Measurements from ENCODE around the gene MARCKS. TPM values are rescaled to one million over a fixed set of nuclear protein-coding genes. Genes with fewer than 3 reads are reported as not detected.

The MARCKS gene
- total RNA-seq, 8 experiments from 2014 or later = 20.8 to 281 (median 152) TPM

DNA sequence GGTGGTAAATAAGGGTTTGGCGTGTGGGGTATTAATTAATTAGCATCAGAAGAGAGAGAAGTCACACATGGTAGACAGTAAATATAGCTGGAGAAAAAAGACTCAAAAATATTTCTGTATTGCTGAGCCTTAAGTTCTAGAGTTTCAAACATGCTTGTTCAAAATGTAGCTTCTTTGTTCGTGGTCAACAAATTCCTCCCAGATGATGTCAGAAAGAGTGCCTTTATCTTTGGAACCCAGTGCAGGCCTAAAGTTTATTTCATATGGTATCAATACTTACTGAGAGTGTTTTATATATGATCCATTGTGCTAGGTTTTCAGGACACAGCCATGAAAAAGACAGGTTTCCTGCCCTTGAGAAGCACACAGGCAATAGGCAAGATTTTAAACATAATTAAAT, 18.3 kb downstream of the MARCKS start:
- in situ Hi-C loops (cut with MboI; ENCODE audit: low pct_unique_long_range_greater_than_20kb in 2 of 9, low sequenced_read_pairs in 9 of 9, unreplicated experiment in 9 of 9) = loop anchor here in 4 of 9 experiments (25.0 kb wide), 2 partner anchors 1088 to 1538 kb away; partner anchors contain the start of gene RFPL4B (in 1 of the 4)
- H3K4me1 ChIP-seq (replicated peaks in 1 of 2) = peaks cover 0 to 4% of the 10 kb centered on the region in 2 donors
- ATAC-seq (replicated peaks in 6 of 8) = no peak
- 31 to 100% (median 75%) methylated on average over 1 to 2 of the region's 2 CpGs; no CpG with 5 or more reads in 2 of the 10 experiments for WGBS, 10 experiments
- no peak overlapping the region for H3K27ac ChIP-seq
- no peak overlapping the region for H3K4me3 ChIP-seq

DNA sequence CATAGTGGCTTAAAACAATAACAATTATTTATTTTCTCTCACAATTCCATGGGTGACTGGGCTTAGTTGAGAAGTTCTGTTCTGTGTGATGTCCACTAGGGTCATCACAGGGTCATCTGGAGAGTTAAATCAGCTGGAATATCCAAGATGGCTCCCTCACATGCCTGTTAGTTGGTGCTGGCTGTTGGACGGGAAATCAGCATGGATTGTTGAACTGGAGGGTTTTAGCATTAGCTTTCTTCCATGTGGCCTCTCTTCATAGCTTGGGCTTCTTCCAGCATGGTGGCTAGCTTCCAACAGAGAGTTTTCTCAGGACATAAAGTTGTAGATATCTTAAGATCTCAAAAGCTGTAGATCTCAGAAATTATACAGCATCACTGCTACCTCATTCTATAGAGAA, 19.6 kb downstream of the MARCKS start:
- Histone ChIP-seq H3K4me1 (replicated peaks in 1 of 2) (peaks cover 0 to 4% of the 10 kb centered on the region in 2 donors), H3K4me3 (no peak overlapping the region), H3K27ac (no peak overlapping the region)
- in situ Hi-C loops (cut with MboI; ENCODE audit: low pct_unique_long_range_greater_than_20kb in 2 of 9, low sequenced_read_pairs in 9 of 9, unreplicated experiment in 9 of 9) = loop anchor here in 4 of 9 experiments (25.0 kb wide), 2 partner anchors 1089 to 1539 kb away; partner anchors contain the start of gene RFPL4B (in 1 of the 4)
- 60 to 89% (median 83%) methylated on average over 1 of the region's 1 CpG; no CpG with 5 or more reads in 5 of the 10 experiments for WGBS, 10 experiments
- peak in 2 of 8 experiments; percentile 24 to 51 for ATAC-seq (replicated peaks in 6 of 8)

DNA sequence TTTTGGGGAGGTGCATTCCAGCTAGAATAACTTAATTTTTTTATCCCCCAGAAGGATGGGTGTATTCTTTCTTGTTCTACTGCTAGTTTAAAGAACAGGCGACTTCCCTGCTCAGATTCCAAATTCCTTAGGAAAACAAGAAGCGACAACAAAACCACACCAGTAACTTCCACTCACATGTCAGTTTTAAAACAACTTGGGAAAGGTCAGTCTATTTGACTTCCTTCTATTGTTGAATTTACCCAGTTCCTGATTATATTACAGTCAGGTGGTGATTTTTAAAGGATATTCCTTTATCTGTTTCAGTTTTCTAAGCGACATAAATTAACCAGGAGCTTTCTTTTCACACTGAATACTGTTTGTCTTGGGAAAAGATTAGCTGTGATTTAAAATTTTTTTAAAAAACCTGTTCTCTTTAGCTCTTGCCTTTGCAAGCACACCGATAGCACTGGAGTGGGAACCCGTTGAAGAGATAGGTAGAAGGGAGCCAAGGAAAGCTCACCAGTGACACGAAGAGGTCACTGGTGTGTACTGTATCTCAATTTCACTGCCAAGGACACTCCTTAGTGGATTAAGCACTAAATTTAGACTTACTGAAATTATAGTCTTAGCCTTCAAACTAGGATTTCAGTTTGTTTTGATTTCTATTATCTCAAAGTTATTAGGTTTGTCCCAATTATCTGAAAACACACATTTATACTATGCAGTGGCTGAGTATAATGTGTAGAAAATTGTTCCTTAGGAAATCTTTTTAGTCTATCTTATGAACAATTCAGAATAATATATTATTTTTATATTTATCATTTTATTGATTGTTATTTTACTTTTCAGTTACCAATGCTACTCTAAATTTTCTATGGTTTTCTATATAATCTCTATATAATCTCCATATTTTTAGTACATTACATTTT, 22.3 kb downstream of the MARCKS start:
- no peak overlapping the region for H3K27ac ChIP-seq
- WGBS, 10 experiments = 0 to 42% (median 31%) methylated on average over 2 to 6 of the region's 6 CpGs
- peak; percentile 80 to 100 (median 99) for ATAC-seq (replicated peaks in 6 of 8)
- in situ Hi-C loops (cut with MboI; ENCODE audit: low pct_unique_long_range_greater_than_20kb in 2 of 9, low sequenced_read_pairs in 9 of 9, unreplicated experiment in 9 of 9) = loop anchor here in 5 of 9 experiments (10.0 to 25.0 kb wide), 3 partner anchors 1092 to 1705 kb away; partner anchors contain the start of gene RFPL4B (in 1 of the 5)
- H3K4me1 ChIP-seq (replicated peaks in 1 of 2) = peaks cover 0 to 4% of the 10 kb centered on the region in 2 donors
- no peak overlapping the region for H3K4me3 ChIP-seq

GRCh38 chr6:113881478-113881980, 24.4 kb downstream of the MARCKS start:
- WGBS, 10 experiments = 42 to 100% (median 60%) methylated on average over 1 to 2 of the region's 2 CpGs; no CpG with 5 or more reads in 1 of the 10 experiments
- peak in 1 of 8 experiments; percentile 25 for ATAC-seq (replicated peaks in 6 of 8)
- Histone ChIP-seq H3K4me1 (replicated peaks in 1 of 2) (peaks cover 0 to 4% of the 10 kb centered on the region in 2 donors), H3K27ac (no peak overlapping the region), H3K4me3 (no peak overlapping the region)
- in situ Hi-C loops (cut with MboI; ENCODE audit: low pct_unique_long_range_greater_than_20kb in 2 of 9, low sequenced_read_pairs in 9 of 9, unreplicated experiment in 9 of 9) = loop anchor here in 5 of 9 experiments (10.0 to 25.0 kb wide), 3 partner anchors 1094 to 1707 kb away; partner anchors contain the start of gene RFPL4B (in 1 of the 5)

GRCh38 chr6:113882336-113883022, 25.3 kb downstream of the MARCKS start:
- Histone ChIP-seq H3K4me3 (no peak overlapping the region), H3K4me1 (replicated peaks in 1 of 2) (peaks cover 0 to 4% of the 10 kb centered on the region in 2 donors), H3K27ac (no peak overlapping the region)
- ATAC-seq (replicated peaks in 6 of 8) = peak in 3 of 8 experiments; percentile 63 to 89 (median 79)
- in situ Hi-C loops (cut with MboI; ENCODE audit: low pct_unique_long_range_greater_than_20kb in 2 of 9, low sequenced_read_pairs in 9 of 9, unreplicated experiment in 9 of 9) = loop anchor here in 5 of 9 experiments (10.0 to 25.0 kb wide), 3 partner anchors 1095 to 1708 kb away; partner anchors contain the start of gene RFPL4B (in 1 of the 5)
- WGBS, 10 experiments = 50 to 100% (median 100%) methylated on average over 1 to 2 of the region's 2 CpGs; no CpG with 5 or more reads in 3 of the 10 experiments

DNA sequence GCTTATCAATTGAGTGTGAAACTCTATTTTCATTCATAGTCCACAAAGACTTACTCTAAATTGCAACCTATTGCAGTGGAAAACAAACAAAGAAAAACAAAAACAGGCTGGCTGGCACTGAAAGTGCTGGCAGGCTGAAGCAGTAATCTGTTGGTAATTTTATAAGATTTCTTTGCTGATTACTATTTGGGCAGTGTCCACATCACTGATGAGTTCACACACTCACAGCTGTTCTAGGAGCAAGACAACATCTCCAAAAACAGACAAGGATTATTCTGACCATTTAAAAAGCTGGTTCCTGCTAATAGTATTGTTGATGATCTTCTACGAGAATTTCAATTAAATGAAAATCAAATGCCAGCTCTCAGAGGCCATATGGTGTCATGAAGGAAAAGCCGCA, 26.9 kb downstream of the MARCKS start:
- in situ Hi-C loops (cut with MboI; ENCODE audit: low pct_unique_long_range_greater_than_20kb in 2 of 9, low sequenced_read_pairs in 9 of 9, unreplicated experiment in 9 of 9) = loop anchor here in 5 of 9 experiments (10.0 to 25.0 kb wide), 3 partner anchors 1097 to 1709 kb away; partner anchors contain the start of gene RFPL4B (in 1 of the 5)
- WGBS, 10 experiments = 0 to 100% (median 94%) methylated on average over 1 to 2 of the region's 2 CpGs; no CpG with 5 or more reads in 1 of the 10 experiments
- Histone ChIP-seq H3K27ac (no peak overlapping the region), H3K4me3 (no peak overlapping the region), H3K4me1 (replicated peaks in 1 of 2) (peaks cover 0 to 4% of the 10 kb centered on the region in 2 donors)
- no peak for ATAC-seq (replicated peaks in 6 of 8)

DNA sequence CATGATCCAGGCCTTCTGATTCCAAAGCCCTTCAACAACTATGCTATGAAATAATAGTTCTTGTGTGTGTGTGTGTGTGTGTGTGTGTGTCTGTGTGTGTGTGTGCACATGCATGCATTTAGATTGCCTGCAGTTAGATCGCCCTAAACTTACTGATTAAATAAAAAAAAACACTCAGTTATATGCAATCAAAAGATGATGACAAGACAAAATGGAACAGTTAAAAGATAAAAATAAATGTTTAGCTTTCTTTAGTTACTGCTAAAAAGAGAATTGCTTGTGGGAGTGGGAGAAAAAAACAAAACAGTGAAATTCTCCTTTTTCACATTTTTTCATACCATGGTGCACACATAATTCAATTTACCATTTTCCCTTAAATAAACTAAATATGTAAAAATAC, 29.4 kb downstream of the MARCKS start:
- Histone ChIP-seq H3K4me3 (no peak overlapping the region), H3K4me1 (replicated peaks in 1 of 2) (no peaks in the 10 kb centered on the region), H3K27ac (no peak overlapping the region)
- in situ Hi-C loops (cut with MboI; ENCODE audit: low pct_unique_long_range_greater_than_20kb in 2 of 9, low sequenced_read_pairs in 9 of 9, unreplicated experiment in 9 of 9) = loop anchor here in 5 of 9 experiments (10.0 to 25.0 kb wide), 3 partner anchors 1099 to 1712 kb away; partner anchors contain the start of gene RFPL4B (in 1 of the 5)
- ATAC-seq (replicated peaks in 6 of 8) = no peak
- 67 to 100% (median 100%) methylated on average over 1 of the region's 1 CpG; no CpG with 5 or more reads in 3 of the 10 experiments for WGBS, 10 experiments

DNA sequence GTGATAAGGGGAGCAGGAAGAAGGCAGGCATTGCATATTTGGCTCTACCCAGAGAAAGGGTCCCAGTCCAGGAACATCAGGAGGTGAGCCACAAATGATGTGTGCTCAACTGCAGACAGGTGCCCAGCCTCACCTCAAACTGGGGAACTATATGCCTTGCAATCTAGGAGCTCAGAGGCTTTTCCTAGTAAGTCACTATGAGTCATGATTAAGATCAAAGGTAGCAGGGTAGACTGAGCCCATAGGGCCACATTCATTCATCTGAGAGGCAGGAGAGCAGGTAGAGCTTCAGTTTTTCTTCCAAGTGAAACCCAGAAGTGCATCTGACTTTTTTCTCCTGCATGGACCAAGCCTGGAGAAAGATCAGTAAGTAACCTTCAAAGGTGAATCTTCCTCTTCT, 31.3 kb downstream of the MARCKS start:
- Histone ChIP-seq H3K4me3 (no peak overlapping the region), H3K4me1 (replicated peaks in 1 of 2) (no peaks in the 10 kb centered on the region), H3K27ac (no peak overlapping the region)
- ATAC-seq (replicated peaks in 6 of 8) = no peak
- in situ Hi-C loops (cut with MboI; ENCODE audit: low pct_unique_long_range_greater_than_20kb in 2 of 9, low sequenced_read_pairs in 9 of 9, unreplicated experiment in 9 of 9) = loop anchor here in 5 of 9 experiments (10.0 to 25.0 kb wide), 3 partner anchors 1101 to 1714 kb away; partner anchors contain the start of gene RFPL4B (in 1 of the 5)

GRCh38 chr6:113888956-113889630, 31.9 kb downstream of the MARCKS start:
- in situ Hi-C loops (cut with MboI; ENCODE audit: low pct_unique_long_range_greater_than_20kb in 2 of 9, low sequenced_read_pairs in 9 of 9, unreplicated experiment in 9 of 9) = loop anchor here in 5 of 9 experiments (10.0 to 25.0 kb wide), 3 partner anchors 1102 to 1714 kb away; partner anchors contain the start of gene RFPL4B (in 1 of the 5)
- 25 to 100% (median 80%) methylated on average over 1 to 3 of the region's 3 CpGs; no CpG with 5 or more reads in 3 of the 10 experiments for WGBS, 10 experiments
- no peaks in the 10 kb centered on the region for H3K4me1 ChIP-seq (replicated peaks in 1 of 2)
- H3K27ac ChIP-seq = no peak overlapping the region
- no peak for ATAC-seq (replicated peaks in 6 of 8)
- no peak overlapping the region for H3K4me3 ChIP-seq

DNA sequence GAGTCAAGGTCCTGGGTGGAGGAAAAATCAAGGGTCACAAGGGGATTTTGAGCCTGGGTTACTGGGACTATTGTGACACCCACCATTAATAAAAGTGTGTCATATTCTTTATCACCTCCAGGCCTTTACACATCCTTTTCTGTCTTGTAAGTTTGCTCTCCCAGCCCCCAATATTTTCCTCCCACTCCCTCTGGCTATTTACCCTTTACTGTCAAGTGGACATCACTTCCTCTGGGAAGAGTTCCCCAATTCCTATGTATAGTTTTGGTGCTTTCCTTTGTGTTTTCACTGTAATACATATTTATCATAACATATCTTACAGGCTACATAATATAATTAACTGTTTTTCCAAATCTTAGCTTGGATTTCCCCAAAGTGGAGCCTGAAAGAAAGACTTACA, 36.3 kb downstream of the MARCKS start:
- in situ Hi-C loops (cut with MboI; ENCODE audit: low pct_unique_long_range_greater_than_20kb in 2 of 9, low sequenced_read_pairs in 9 of 9, unreplicated experiment in 9 of 9) = loop anchor here in 4 of 9 experiments (25.0 kb wide), 2 partner anchors 1106 to 1556 kb away; partner anchors contain the start of gene RFPL4B (in 1 of the 4)
- H3K4me1 ChIP-seq (replicated peaks in 1 of 2) = no peaks in the 10 kb centered on the region
- no peak for ATAC-seq (replicated peaks in 6 of 8)
- no peak overlapping the region for H3K27ac ChIP-seq
- no peak overlapping the region for H3K4me3 ChIP-seq

- ATAC-seq (replicated peaks in 6 of 8) = no peak
- H3K4me1 ChIP-seq (replicated peaks in 1 of 2) = no peaks in the 10 kb centered on the region
- no peak overlapping the region for H3K27ac ChIP-seq
- WGBS, 10 experiments = 71 to 100% (median 92%) methylated on average over 1 to 3 of the region's 3 CpGs; no CpG with 5 or more reads in 2 of the 10 experiments
- in situ Hi-C loops (cut with MboI; ENCODE audit: low pct_unique_long_range_greater_than_20kb in 2 of 9, low sequenced_read_pairs in 9 of 9, unreplicated experiment in 9 of 9) = loop anchor here in 4 of 9 experiments (25.0 kb wide), 2 partner anchors 1107 to 1557 kb away; partner anchors contain the start of gene RFPL4B (in 1 of the 4)
- H3K4me3 ChIP-seq = no peak overlapping the region
These were observed 36.7 kb downstream of the MARCKS start for GRCh38 chr6:113893866-113894265.
